ENCODE measurements around the gene BMP8B.
A peak's percentile ranks its signal among the peaks of the same experiment; 100 is the strongest.
"Not testable (repeated sequence)": the region's sequence is repeated elsewhere in the genome, so short reads cannot be mapped to it uniquely, and the experiment has no call there.

The BMP8B gene

DNA sequence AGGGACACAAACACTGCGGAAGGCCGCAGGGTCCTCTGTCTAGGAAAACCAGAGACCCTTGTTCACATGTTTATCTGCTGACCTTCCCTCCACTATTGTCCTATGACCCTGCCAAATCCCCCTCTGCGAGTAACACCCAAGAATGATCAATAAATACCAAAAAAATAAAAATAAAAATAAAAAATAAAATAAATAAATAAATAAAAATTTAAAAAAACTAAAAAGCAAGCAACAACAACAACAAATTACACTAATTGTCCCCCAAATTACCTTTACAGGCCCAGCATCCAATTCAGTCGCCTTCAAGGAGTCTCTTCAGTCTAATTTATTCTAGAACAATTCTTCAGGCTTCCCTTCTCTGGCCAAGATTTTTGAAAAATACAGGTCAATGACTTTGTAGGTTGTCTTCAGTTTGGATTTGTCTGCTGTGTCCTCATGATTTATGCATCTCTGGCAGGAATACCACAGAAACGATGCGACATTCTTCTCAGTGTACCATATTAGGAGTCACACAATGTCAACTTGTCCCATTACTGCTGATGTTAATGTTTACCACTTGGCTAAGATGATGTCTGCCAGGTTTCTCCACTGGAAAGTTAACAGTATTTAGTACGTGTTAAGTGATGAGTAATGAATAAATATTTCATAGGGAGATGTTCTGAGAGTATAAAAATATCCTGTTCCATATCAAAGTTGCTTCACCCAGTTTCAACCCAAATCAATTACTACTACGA lies 20.3 kb upstream of the BMP8B start:
- no peak for DNase-seq

DNA sequence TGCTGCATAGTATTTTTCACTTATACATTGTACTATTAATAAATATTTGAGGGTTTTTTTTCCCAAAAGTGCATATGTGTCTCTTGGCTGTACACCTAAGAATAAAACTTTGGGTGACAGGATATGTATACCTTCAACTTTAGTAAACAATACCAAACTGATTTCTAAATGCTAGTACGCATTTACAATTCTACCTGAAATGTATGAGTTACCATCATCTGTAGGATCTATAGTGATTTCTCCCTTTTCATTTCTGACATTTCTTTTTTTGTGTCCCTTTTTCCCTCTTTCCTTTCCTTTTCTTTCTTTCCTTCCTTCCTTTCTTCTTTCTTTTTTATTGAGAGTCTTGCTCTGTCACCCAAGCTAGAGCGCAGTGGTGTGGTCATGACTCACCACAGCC lies 16.7 kb upstream of the BMP8B start:
- no peak for DNase-seq

GRCh38 chr1:39802496-39803260 lies 14.0 kb upstream of the BMP8B start:
- no peak for DNase-seq

GRCh38 chr1:39800471-39800835 lies 11.8 kb upstream of the BMP8B start:
- DNase-seq: no peak

- DNase-seq: peak; percentile 31 to 70
These were observed 11.3 kb upstream of the BMP8B start for GRCh38 chr1:39799770-39800470.

DNA sequence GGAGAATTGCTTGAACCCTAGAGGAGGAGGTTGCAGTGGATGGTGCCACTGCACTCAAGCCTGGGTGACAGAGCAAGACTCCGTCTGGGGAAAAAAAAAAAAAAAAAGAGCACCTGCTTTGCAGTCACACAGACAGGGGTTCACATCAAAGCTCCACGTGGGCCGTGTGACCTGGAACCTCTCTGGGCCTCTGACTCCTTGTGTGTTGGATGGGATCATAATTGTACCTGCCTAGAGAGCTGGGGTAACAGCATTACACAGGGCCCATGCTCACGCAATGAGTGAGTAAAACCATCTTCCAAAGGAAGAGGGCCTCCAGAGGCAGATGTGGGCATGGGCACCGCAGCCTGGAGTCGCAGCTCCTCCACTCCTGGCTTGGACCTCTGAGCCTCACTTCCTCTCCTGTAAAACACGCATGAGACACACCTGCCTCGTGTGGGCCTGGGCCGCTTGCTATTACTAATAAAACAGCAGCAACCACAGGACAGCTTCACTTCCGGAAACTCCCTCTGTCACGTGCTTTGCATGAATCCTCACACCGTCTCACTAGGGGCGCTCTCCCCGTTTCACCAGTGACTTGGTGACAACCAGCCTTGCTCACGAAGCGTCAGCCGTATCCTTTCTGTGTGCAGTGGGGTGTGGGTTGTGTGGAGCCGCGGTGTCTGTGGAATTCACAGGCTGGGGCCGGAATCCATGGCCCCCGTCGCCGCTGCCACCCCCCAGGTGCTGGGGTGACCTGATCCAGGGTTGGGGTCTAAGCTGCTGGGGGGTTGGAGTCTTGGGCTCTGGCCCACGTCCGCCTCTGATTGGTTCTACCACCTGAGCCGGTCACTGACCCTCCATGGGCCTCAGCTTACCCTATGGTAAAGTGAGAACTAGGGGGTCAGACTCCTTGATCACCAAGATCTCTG lies 10.4 kb upstream of the BMP8B start:
- peak in 1 of 2 experiments; percentile 16 for DNase-seq

DNA sequence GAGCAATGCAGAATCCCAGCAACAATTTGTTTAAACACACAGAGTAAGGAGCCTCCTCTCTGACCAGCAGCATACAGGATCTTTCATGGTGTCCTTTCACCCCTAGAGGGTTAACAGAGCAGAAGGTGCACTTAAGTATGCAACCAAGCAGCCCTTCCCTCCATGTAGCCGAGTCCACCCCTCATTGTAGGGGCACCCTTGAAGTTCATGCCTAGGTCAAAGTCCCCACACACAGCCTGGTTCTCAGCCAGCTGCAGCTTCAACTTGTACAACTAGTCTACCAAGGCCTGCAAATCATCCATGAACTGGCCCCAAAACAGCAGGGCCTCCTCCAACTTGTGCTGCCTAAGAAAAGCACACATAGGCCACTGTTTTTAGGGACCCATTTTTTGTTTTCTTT lies 7.0 kb upstream of the BMP8B start:
- no peak for DNase-seq

DNA sequence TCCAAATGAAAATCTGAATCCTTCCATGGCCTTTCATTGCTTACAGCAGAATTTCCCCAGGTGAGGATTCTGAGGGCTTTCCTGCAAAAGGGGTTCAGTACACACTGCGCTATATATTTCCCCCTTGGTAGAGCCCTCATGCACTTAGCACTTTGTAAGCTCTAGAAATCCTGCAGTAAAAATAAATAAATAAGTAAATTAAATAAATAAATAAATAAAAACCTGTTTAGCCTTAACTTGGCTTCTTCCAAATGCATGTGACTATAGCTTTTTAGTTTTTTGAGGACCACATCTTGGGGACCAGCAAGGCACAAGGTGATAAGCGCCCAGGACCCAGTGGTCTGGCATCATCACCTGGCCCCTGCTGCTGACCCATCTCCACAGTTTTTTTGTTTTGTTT lies 3.2 kb upstream of the BMP8B start:
- no peak for DNase-seq

DNA sequence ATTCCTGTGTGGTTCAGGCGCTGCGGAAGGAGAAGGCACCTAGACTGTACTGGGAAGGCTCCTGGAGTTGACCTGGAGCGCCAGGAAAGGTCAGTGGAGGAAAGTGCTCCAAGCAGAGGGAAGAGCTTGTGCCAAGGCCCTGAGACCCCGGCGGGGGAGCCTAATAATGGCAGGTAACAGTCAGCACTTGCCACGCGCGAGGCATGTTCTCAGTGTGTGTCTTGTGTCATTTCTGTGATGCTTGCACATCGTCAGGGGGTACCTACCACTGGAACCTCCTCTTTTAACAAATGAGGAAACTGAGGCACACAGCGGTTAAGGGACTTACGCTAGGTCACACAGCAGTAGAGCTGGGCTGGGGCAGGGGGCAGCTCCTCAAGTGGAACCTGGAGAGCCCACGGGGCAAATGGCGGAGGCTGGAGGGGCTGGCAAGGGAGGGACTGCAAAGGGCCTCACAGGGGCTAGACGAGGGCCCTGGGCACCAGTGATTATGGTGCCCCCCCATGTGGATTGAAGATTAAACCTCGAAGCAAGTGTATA lies 976 bp upstream of the BMP8B start:
- no peak for DNase-seq

DNA sequence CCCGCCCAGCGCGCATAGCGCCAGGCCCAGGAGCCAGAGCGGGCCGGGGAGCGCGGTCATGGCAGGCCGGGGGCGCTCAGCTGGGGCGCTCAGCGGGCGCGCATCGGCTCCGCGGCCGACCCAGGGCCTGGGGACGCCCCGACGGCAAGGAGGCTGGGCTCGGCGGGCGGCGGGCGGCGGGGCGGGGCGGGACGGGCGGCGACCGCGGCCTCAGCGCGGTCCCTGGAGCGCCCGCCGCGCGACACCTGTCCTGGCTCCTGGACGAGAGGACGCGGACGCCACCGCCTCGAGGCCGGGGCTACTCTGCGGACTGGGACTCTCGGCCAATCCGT lies 273 bp downstream of the BMP8B start:
- DNase-seq: no peak

DNA sequence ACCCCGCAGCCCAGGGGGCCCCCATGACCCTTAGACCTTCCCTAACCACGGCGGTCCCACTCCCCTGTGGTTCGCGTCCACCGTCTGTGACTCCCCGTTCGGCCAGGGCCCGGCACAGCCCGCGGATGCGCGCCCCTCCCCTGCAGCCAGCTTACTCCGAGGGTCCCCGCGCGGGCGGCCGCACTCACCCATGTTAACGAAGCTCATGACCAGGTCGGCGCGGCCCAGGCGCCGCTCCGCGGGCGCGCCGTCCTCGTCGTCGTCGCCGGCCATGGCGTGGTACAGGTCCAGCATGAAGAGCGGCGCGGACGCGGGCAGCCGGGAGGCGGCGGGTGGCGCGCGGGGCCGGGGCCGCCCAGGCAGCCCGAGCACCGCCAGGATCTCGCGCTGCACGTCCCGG lies 701 bp downstream of the BMP8B start:
- DNase-seq: not testable (repeated sequence)

GRCh38 chr1:39787468-39787867 lies 1.2 kb downstream of the BMP8B start:
- DNase-seq: no peak

DNA sequence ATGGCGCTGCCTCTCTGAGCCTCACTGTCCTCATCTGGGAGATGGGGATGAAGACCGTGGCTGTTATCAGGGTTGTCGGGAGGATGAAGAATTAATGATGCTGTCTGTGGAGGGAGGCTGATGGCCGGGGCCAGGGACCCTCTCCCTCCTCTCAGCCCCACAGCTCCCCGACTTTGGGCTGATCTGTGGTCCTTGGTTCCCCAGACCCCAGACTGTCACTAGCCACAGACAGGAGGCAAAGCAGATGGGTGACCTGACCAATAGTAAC lies 1.6 kb downstream of the BMP8B start:
- not testable (repeated sequence) for DNase-seq

DNA sequence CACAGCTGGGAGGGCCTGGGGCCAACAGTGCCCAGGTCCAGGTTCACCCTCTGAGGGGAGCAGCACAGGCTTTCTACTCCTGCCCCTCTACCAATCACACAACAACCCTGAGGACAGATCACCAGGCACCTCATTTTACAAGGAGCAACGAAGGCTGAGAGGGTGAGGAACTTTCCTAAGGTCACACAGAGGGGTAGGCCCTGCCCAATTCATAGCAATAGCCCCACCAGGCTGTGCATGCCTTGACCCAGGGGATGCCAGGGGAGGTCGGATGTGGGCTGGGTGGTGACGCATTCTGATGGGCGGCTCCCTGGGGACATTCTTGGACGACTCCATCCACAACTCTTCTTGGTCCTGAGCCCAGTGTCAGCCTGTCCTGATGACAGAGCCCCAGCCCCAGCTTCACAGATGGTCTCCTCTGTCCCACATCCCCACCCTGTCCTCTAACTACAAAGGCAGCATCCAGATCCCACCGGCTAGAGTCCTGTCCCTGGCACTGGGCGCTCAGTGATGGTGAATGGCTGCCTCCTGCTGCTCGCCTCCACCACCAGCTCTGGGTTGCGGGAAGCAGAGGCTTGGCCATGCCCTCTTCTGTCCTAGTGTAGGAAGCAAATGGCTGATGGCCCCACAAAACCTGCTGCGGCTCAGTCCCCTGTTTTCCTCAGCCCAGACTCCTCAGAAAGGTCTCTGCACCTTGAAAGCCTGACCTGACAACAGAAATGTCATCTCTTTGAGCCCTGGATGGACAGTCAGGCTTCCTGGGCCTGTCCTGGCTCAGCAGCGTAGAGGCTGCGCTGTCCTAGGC lies 2.2 kb downstream of the BMP8B start:
- DNase-seq: not testable (repeated sequence)

- DNase-seq: not testable (repeated sequence)
These were observed 6.0 kb downstream of the BMP8B start for GRCh38 chr1:39782685-39783084.

- no peak for DNase-seq
These were observed 6.6 kb downstream of the BMP8B start for GRCh38 chr1:39782103-39782502.

- no peak for DNase-seq
These were observed 7.3 kb downstream of the BMP8B start for GRCh38 chr1:39781349-39781715.

DNA sequence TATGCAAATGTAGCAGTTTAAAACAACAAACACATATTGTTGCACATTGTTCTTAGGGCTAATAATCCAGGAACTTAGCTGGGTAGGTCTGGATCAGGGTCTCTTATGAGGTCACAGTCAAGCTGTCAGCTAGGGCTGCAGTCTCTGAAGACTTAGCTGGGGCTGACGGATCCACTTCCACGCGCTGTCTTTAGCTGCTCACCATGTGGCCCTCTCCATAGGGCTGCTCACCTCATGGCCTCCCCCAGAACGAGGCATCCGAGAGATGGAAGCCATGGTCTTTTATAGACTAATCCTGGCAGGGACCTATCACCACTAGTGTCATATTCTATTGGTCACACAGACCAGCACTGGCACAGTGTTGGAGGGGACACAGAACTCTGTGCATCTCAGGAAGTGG lies 8.8 kb downstream of the BMP8B start:
- no peak for DNase-seq

DNA sequence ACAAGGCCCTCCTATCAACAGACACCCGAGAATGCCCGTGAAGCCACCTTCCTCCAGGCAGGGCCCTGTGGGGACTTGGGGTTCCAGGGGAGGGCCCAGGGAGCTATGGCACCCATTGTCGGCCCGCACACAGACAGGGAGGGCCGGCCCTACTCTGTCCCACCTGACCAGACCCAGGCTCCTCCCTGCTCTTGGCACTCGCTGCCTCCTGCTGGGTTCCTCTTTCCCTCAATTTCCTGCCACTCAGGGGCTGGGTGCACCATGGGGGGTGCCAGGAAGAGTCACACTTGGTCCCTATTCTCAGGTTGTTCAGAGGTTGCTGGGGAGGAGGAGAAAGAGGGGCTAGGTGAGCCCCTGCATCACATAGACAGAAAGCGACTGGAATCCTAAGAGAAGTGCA lies 9.5 kb downstream of the BMP8B start:
- no peak for DNase-seq

GRCh38 chr1:39778463-39779099 lies 10.1 kb downstream of the BMP8B start:
- DNase-seq: not testable (repeated sequence)

GRCh38 chr1:39777896-39778295 lies 10.8 kb downstream of the BMP8B start:
- not testable (repeated sequence) for DNase-seq

DNA sequence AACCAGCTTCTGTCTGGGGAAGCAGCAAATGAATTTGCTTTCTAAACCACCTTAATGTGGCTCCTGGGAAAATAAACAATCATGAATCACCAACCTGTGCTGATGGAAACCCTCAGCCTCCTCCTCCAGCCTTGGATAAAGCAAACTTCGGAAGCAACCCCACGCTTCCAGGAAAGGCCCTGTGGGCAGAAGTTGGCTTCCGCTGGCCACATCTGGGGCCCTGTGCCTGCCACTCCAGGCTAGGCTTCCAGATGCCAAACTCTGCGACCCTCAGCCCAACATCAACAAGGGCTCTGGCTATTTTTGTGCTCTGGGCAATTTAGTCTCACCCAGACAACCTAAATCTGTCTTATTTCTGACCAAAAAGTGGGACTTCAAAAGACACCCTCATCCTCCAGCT lies 11.4 kb downstream of the BMP8B start:
- no peak for DNase-seq
